Measurements from ENCODE around the gene TRAF5.

Gene TRAF5

DNA sequence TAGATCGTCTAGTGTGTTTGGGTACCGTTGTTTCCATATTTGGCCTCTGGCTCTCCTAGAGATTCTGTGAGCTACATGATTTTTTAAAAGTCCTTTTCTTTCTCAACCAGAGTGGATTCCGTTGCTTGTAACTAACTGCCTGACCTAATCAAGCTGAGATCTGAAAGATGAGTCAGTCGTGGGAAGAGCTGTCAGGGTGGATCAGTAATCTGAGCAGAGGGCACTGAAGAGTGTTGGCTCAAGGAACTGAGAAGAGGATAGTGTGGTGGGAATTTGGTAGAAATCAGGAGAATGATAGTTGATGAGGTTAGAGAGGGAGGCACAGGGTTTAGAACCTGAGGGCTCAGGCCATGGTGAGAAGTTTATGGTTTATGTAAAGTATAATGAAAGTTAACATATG, 52.2 kb downstream of the TRAF5 start:
- H3K4me2 ChIP-seq (ENCODE audit: low read depth, low read length) = no peak overlapping the region
- H3K9ac ChIP-seq (ENCODE audit: low read length) = no peak overlapping the region
- DNase-seq = no peak
- H3K79me2 ChIP-seq (ENCODE audit: low read length) = peaks cover 11% of the 10 kb centered on the region
- no peaks in the 10 kb centered on the region for H3K9me3 ChIP-seq (replicated peaks; ENCODE audit: insufficient read depth, low read length)
- H3K4me3 ChIP-seq (ENCODE audit: low read length) = no peak overlapping the region
- H3K27ac ChIP-seq (ENCODE audit: low read length) = no peak overlapping the region
- H2AFZ ChIP-seq (ENCODE audit: low read length) = no peak overlapping the region
- H3K27me3 ChIP-seq (replicated peaks; ENCODE audit: insufficient read depth, low read length) = no peaks in the 10 kb centered on the region
- no peaks in the 10 kb centered on the region for H4K20me1 ChIP-seq (ENCODE audit: insufficient read depth, low read length)
- no peaks in the 10 kb centered on the region for H3K9me2 ChIP-seq (replicated peaks; ENCODE audit: insufficient read depth, low read length)
- TF ChIP-seq EZH2phosphoT487 (IDR thresholded peaks at IDR 0.05; ENCODE audit: low read length) = no peak
- TF ChIP-seq, protein P1, sequence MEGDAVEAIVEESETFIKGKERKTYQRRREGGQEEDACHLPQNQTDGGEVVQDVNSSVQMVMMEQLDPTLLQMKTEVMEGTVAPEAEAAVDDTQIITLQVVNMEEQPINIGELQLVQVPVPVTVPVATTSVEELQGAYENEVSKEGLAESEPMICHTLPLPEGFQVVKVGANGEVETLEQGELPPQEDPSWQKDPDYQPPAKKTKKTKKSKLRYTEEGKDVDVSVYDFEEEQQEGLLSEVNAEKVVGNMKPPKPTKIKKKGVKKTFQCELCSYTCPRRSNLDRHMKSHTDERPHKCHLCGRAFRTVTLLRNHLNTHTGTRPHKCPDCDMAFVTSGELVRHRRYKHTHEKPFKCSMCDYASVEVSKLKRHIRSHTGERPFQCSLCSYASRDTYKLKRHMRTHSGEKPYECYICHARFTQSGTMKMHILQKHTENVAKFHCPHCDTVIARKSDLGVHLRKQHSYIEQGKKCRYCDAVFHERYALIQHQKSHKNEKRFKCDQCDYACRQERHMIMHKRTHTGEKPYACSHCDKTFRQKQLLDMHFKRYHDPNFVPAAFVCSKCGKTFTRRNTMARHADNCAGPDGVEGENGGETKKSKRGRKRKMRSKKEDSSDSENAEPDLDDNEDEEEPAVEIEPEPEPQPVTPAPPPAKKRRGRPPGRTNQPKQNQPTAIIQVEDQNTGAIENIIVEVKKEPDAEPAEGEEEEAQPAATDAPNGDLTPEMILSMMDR (IDR thresholded peaks at IDR 0.05; ENCODE audit: low read length) = no peak
- no peak for TF ChIP-seq EZH2 (optimal IDR thresholded peaks at IDR 0.05; ENCODE audit: low read depth, low read length)
- H3F3A ChIP-seq (ENCODE audit: insufficient read depth, low read length) = no peaks in the 10 kb centered on the region; the same call in 1 of the 2 replicates
- H3K4me1 ChIP-seq (ENCODE audit: low read length) = peaks cover 24% of the 10 kb centered on the region
- H3K36me3 ChIP-seq (replicated peaks; ENCODE audit: insufficient read depth, low read length) = no peaks in the 10 kb centered on the region

DNA sequence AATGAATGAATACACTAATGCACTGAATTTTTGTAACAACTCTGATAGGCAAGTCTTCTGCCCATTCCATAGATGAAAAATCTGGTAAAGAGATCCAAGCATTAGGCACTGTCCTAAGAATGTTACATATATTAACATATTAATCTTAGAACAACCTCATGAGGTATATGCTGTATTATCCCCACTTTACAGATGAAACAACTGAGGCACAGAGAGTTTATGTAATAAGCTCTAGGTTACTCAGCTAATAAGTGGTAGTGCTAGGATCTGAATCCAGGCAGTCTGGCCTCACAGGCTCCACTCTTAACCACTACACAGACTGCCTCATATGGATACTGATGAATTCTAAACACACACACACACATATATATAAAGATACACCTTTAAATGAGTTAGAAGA, 52.8 kb downstream of the TRAF5 start:
- Histone ChIP-seq H2AFZ (ENCODE audit: low read length) (no peak overlapping the region), H4K20me1 (ENCODE audit: insufficient read depth, low read length) (no peaks in the 10 kb centered on the region), H3K79me2 (ENCODE audit: low read length) (peaks cover 13% of the 10 kb centered on the region), H3F3A (ENCODE audit: insufficient read depth, low read length) (no peaks in the 10 kb centered on the region; the same call in 1 of the 2 replicates), H3K4me3 (ENCODE audit: low read length) (no peak overlapping the region), H3K27ac (ENCODE audit: low read length) (no peak overlapping the region), H3K4me2 (ENCODE audit: low read depth, low read length) (no peak overlapping the region), H3K27me3 (replicated peaks; ENCODE audit: insufficient read depth, low read length) (no peaks in the 10 kb centered on the region), H3K36me3 (replicated peaks; ENCODE audit: insufficient read depth, low read length) (no peaks in the 10 kb centered on the region), H3K9ac (ENCODE audit: low read length) (no peak overlapping the region), H3K9me2 (replicated peaks; ENCODE audit: insufficient read depth, low read length) (no peaks in the 10 kb centered on the region), H3K4me1 (ENCODE audit: low read length) (peaks cover 25% of the 10 kb centered on the region), H3K9me3 (replicated peaks; ENCODE audit: insufficient read depth, low read length) (no peaks in the 10 kb centered on the region)
- TF ChIP-seq, protein P1 (IDR thresholded peaks at IDR 0.05; ENCODE audit: low read length) = no peak
- DNase-seq = no peak

DNA sequence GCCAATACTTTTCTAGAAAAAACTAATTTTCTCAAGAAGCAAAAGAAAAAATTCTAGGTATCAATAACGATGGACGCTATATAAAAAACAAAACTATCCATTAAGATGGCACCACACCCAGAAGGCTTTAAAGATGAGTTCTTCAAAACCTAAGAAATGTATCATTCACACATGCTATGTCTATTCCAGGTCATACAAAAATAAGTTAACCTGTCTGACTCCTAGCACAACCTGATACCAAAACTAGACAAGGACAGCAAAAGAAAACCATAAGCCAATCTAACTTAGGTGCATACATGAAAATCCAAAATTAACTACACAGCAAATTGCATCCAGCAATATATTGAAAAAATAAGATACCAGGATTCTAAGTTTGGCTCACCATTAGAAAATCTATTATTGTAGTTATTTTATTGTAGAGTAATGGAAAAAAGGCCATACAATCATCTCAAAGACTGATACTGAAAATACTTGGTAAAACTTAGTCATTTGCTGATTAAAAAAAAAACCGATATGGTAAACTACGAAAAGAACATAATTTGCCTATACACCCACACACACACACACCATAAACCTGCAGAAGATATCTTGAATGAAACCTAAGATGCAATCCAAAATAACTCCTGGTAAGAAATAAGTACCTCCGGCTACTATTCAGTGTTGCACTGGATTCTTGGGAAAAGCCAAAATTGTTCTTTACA, 55.0 kb downstream of the TRAF5 start:
- H3K27me3 ChIP-seq (replicated peaks; ENCODE audit: insufficient read depth, low read length) = no peaks in the 10 kb centered on the region
- H4K20me1 ChIP-seq (ENCODE audit: insufficient read depth, low read length) = no peaks in the 10 kb centered on the region
- TF ChIP-seq EZH2 (optimal IDR thresholded peaks at IDR 0.05; ENCODE audit: low read depth, low read length) = no peak
- no peak for TF ChIP-seq EZH2phosphoT487 (IDR thresholded peaks at IDR 0.05; ENCODE audit: low read length)
- TF ChIP-seq, protein P1 (IDR thresholded peaks at IDR 0.05; ENCODE audit: low read length) = no peak
- no peak for DNase-seq
- peaks cover 22% of the 10 kb centered on the region for H3K4me1 ChIP-seq (ENCODE audit: low read length)
- H3K4me3 ChIP-seq (ENCODE audit: low read length) = peak overlapping the region; percentile 93; the same call in 1 of the 2 replicates
- peak overlapping the region; percentile 86 for H3K4me2 ChIP-seq (ENCODE audit: low read depth, low read length)
- no peaks in the 10 kb centered on the region for H3K36me3 ChIP-seq (replicated peaks; ENCODE audit: insufficient read depth, low read length)
- H3F3A ChIP-seq (ENCODE audit: insufficient read depth, low read length) = no peaks in the 10 kb centered on the region; the same call in 1 of the 2 replicates
- H3K9me2 ChIP-seq (replicated peaks; ENCODE audit: insufficient read depth, low read length) = no peaks in the 10 kb centered on the region
- H3K79me2 ChIP-seq (ENCODE audit: low read length) = peaks cover 13% of the 10 kb centered on the region
- H3K9me3 ChIP-seq (replicated peaks; ENCODE audit: insufficient read depth, low read length) = no peaks in the 10 kb centered on the region
- H3K27ac ChIP-seq (ENCODE audit: low read length) = no peak overlapping the region
- peak overlapping the region; percentile 94; the same call in 1 of the 2 replicates for H2AFZ ChIP-seq (ENCODE audit: low read length)
- peak overlapping the region; percentile 97; the same call in 1 of the 2 replicates for H3K9ac ChIP-seq (ENCODE audit: low read length)
